ENCODE measurements around the gene PRRT1B. TPM values are rescaled to one million over a fixed set of nuclear protein-coding genes. Genes with fewer than 3 reads are reported as not detected.
A peak's percentile ranks its signal among the peaks of the same experiment; 100 is the strongest.

PRRT1B gene
- total RNA-seq, 1 donor from 2014 or later, result not detected

GRCh38 chr9:131582466-131583336 lies 37.4 kb downstream of the PRRT1B start:
- Mint-ChIP-seq H3K36me3 (ENCODE audit: low read depth) (peaks cover 84% of the 10 kb centered on the region), H3K27me3 (ENCODE audit: low read depth) (no peaks in the 10 kb centered on the region), H3K4me1 (ENCODE audit: low read depth) (peaks cover 41% of the 10 kb centered on the region), H3K9me3 (no peaks in the 10 kb centered on the region), H3K4me3 (ENCODE audit: low read depth) (no peak overlapping the region), H3K27ac (no peak overlapping the region)
- DNase-seq (ENCODE audit: low spot score), result no peak
- intact Hi-C loops (cut with micrococcal nuclease), result no loop called here

GRCh38 chr9:131583337-131583645 lies 38.0 kb downstream of the PRRT1B start:
- H3K36me3 Mint-ChIP-seq (ENCODE audit: low read depth), result peaks cover 82% of the 10 kb centered on the region
- H3K27ac Mint-ChIP-seq, result no peak overlapping the region
- no peak for DNase-seq (ENCODE audit: low spot score)
- H3K4me3 Mint-ChIP-seq (ENCODE audit: low read depth), result no peak overlapping the region
- H3K9me3 Mint-ChIP-seq, result no peaks in the 10 kb centered on the region
- intact Hi-C loops (cut with micrococcal nuclease), result no loop called here
- no peaks in the 10 kb centered on the region for H3K27me3 Mint-ChIP-seq (ENCODE audit: low read depth)
- H3K4me1 Mint-ChIP-seq (ENCODE audit: low read depth), result peaks cover 37% of the 10 kb centered on the region

GRCh38 chr9:131583836-131584555 lies 38.7 kb downstream of the PRRT1B start:
- no peaks in the 10 kb centered on the region for H3K27me3 Mint-ChIP-seq (ENCODE audit: low read depth)
- peaks cover 81% of the 10 kb centered on the region for H3K36me3 Mint-ChIP-seq (ENCODE audit: low read depth)
- intact Hi-C loops (cut with micrococcal nuclease), result no loop called here
- no peaks in the 10 kb centered on the region for H3K9me3 Mint-ChIP-seq
- no peak for DNase-seq (ENCODE audit: low spot score)
- H3K4me3 Mint-ChIP-seq (ENCODE audit: low read depth), result no peak overlapping the region
- H3K27ac Mint-ChIP-seq, result no peak overlapping the region
- peaks cover 32% of the 10 kb centered on the region for H3K4me1 Mint-ChIP-seq (ENCODE audit: low read depth)

- no peak for DNase-seq (ENCODE audit: low spot score)
- H3K36me3 Mint-ChIP-seq (ENCODE audit: low read depth), result peaks cover 73% of the 10 kb centered on the region
Observed at GRCh38 chr9:131584858-131585257, 39.5 kb downstream of the PRRT1B start.

GRCh38 chr9:131585375-131585774 lies 40.1 kb downstream of the PRRT1B start:
- intact Hi-C loops (cut with micrococcal nuclease), result no loop called here
- H3K4me1 Mint-ChIP-seq (ENCODE audit: low read depth), result peaks cover 31% of the 10 kb centered on the region

More at GRCh38 chr9:131584858-131585257, 39.5 kb downstream of the PRRT1B start:
- intact Hi-C loops (cut with micrococcal nuclease), result no loop called here
- Mint-ChIP-seq H3K4me3 (ENCODE audit: low read depth) (no peak overlapping the region), H3K27me3 (ENCODE audit: low read depth) (no peaks in the 10 kb centered on the region), H3K27ac (peak overlapping the region; percentile 90), H3K4me1 (ENCODE audit: low read depth) (peaks cover 27% of the 10 kb centered on the region), H3K9me3 (no peaks in the 10 kb centered on the region)

GRCh38 chr9:131587331-131587730 lies 42.0 kb downstream of the PRRT1B start:
- H3K4me1 Mint-ChIP-seq (ENCODE audit: low read depth), result peaks cover 47% of the 10 kb centered on the region
- no peaks in the 10 kb centered on the region for H3K27me3 Mint-ChIP-seq (ENCODE audit: low read depth)
- intact Hi-C loops (cut with micrococcal nuclease), result no loop called here
- no peak overlapping the region for H3K4me3 Mint-ChIP-seq (ENCODE audit: low read depth)
- no peak for DNase-seq (ENCODE audit: low spot score)
- H3K36me3 Mint-ChIP-seq (ENCODE audit: low read depth), result peaks cover 70% of the 10 kb centered on the region
- H3K27ac Mint-ChIP-seq, result peak overlapping the region; percentile 24
- no peaks in the 10 kb centered on the region for H3K9me3 Mint-ChIP-seq

More at GRCh38 chr9:131585375-131585774, 40.1 kb downstream of the PRRT1B start:
- Mint-ChIP-seq H3K36me3 (ENCODE audit: low read depth) (peaks cover 71% of the 10 kb centered on the region), H3K27me3 (ENCODE audit: low read depth) (no peaks in the 10 kb centered on the region), H3K4me3 (ENCODE audit: low read depth) (peak overlapping the region; percentile 27), H3K9me3 (no peaks in the 10 kb centered on the region), H3K27ac (peak overlapping the region; percentile 90)
- DNase-seq (ENCODE audit: low spot score), result peak; percentile 54

- Mint-ChIP-seq H3K36me3 (ENCODE audit: low read depth) (peaks cover 70% of the 10 kb centered on the region), H3K9me3 (no peaks in the 10 kb centered on the region), H3K4me1 (ENCODE audit: low read depth) (peaks cover 47% of the 10 kb centered on the region), H3K27me3 (ENCODE audit: low read depth) (no peaks in the 10 kb centered on the region), H3K27ac (no peak overlapping the region), H3K4me3 (ENCODE audit: low read depth) (no peak overlapping the region)
- DNase-seq (ENCODE audit: low spot score), result no peak
- intact Hi-C loops (cut with micrococcal nuclease), result no loop called here
Observed at GRCh38 chr9:131587906-131588305, 42.6 kb downstream of the PRRT1B start.

- intact Hi-C loops (cut with micrococcal nuclease), result no loop called here
- H3K27me3 Mint-ChIP-seq (ENCODE audit: low read depth), result no peaks in the 10 kb centered on the region
- H3K27ac Mint-ChIP-seq, result no peak overlapping the region
- no peak overlapping the region for H3K4me3 Mint-ChIP-seq (ENCODE audit: low read depth)
- H3K4me1 Mint-ChIP-seq (ENCODE audit: low read depth), result peaks cover 47% of the 10 kb centered on the region
- H3K36me3 Mint-ChIP-seq (ENCODE audit: low read depth), result peaks cover 65% of the 10 kb centered on the region
- DNase-seq (ENCODE audit: low spot score), result no peak
- no peaks in the 10 kb centered on the region for H3K9me3 Mint-ChIP-seq
Observed at GRCh38 chr9:131588396-131588795, 43.1 kb downstream of the PRRT1B start.

GRCh38 chr9:131589124-131589711 lies 43.9 kb downstream of the PRRT1B start:
- peaks cover 47% of the 10 kb centered on the region for H3K4me1 Mint-ChIP-seq (ENCODE audit: low read depth)
- no peak for DNase-seq (ENCODE audit: low spot score)
- H3K27me3 Mint-ChIP-seq (ENCODE audit: low read depth), result no peaks in the 10 kb centered on the region
- H3K9me3 Mint-ChIP-seq, result no peaks in the 10 kb centered on the region
- no peak overlapping the region for H3K4me3 Mint-ChIP-seq (ENCODE audit: low read depth)
- intact Hi-C loops (cut with micrococcal nuclease), result no loop called here
- H3K27ac Mint-ChIP-seq, result no peak overlapping the region
- peaks cover 61% of the 10 kb centered on the region for H3K36me3 Mint-ChIP-seq (ENCODE audit: low read depth)

GRCh38 chr9:131589993-131590392 lies 44.7 kb downstream of the PRRT1B start:
- H3K36me3 Mint-ChIP-seq (ENCODE audit: low read depth), result peaks cover 53% of the 10 kb centered on the region
- no peak for DNase-seq (ENCODE audit: low spot score)
- no peaks in the 10 kb centered on the region for H3K9me3 Mint-ChIP-seq
- H3K4me1 Mint-ChIP-seq (ENCODE audit: low read depth), result peaks cover 43% of the 10 kb centered on the region
- H3K27ac Mint-ChIP-seq, result no peak overlapping the region
- H3K4me3 Mint-ChIP-seq (ENCODE audit: low read depth), result no peak overlapping the region
- H3K27me3 Mint-ChIP-seq (ENCODE audit: low read depth), result no peaks in the 10 kb centered on the region
- intact Hi-C loops (cut with micrococcal nuclease), result loop anchor here (2.0 kb wide), 1 partner anchor 157 kb away; no protein-coding TSS in a partner anchor

GRCh38 chr9:131590449-131590848 lies 45.1 kb downstream of the PRRT1B start:
- intact Hi-C loops (cut with micrococcal nuclease), result loop anchor here (2.0 kb wide), 1 partner anchor 156 kb away; no protein-coding TSS in a partner anchor
- Mint-ChIP-seq H3K4me1 (ENCODE audit: low read depth) (peaks cover 38% of the 10 kb centered on the region), H3K9me3 (no peaks in the 10 kb centered on the region), H3K27me3 (ENCODE audit: low read depth) (no peaks in the 10 kb centered on the region), H3K27ac (peak overlapping the region; percentile 78), H3K4me3 (ENCODE audit: low read depth) (no peak overlapping the region), H3K36me3 (ENCODE audit: low read depth) (peaks cover 52% of the 10 kb centered on the region)
- DNase-seq (ENCODE audit: low spot score), result no peak

GRCh38 chr9:131590907-131591844 lies 45.9 kb downstream of the PRRT1B start:
- DNase-seq (ENCODE audit: low spot score), result peak; percentile 66
- peak overlapping the region; percentile 78 for H3K27ac Mint-ChIP-seq
- H3K4me3 Mint-ChIP-seq (ENCODE audit: low read depth), result no peak overlapping the region
- peaks cover 55% of the 10 kb centered on the region for H3K36me3 Mint-ChIP-seq (ENCODE audit: low read depth)
- intact Hi-C loops (cut with micrococcal nuclease), result loop anchor here (2.0 kb wide), 1 partner anchor 156 kb away; no protein-coding TSS in a partner anchor
- no peaks in the 10 kb centered on the region for H3K27me3 Mint-ChIP-seq (ENCODE audit: low read depth)
- peaks cover 32% of the 10 kb centered on the region for H3K4me1 Mint-ChIP-seq (ENCODE audit: low read depth)
- no peaks in the 10 kb centered on the region for H3K9me3 Mint-ChIP-seq
